GM18873 (cell line): ENCODE results near the gene FAM83F.

Experiments
- ATAC-seq: cut with Tn5 transposase; IDR thresholded peaks from one replicate; pipeline ENCODE4 v1.9.1; 2021; ENCODE audit warnings: mild to moderate bottlenecking, moderate library complexity, moderate number of reproducible peaks; ENCODE audit not compliant: unreplicated experiment, low FRiP score

The FAM83F gene

DNA sequence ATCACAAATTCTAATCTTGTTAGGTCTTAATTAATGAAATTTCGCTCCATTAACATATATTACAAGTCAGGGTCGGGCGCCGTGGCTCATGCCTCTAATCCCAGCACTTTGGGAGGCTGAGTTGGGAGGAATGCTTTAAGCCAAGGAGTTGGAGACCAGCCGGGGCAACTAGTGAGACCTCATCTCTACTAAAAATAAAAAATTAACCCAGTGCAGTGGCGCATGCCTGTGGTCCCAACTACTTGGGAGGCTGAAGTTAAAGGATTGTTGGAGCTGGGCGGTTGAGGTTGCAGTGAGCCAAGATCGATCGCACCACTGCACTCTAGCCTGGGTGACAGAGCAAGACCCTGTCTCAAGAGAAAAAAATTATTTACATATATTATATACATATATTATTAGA is 32.7 kb upstream of the FAM83F start:
- ATAC-seq = no peak

- no peak for ATAC-seq
Measured at GRCh38 chr22:39965748-39966147, 29.0 kb upstream of the FAM83F start.

- no peak for ATAC-seq
Measured at GRCh38 chr22:39966470-39966869, 28.3 kb upstream of the FAM83F start.

DNA sequence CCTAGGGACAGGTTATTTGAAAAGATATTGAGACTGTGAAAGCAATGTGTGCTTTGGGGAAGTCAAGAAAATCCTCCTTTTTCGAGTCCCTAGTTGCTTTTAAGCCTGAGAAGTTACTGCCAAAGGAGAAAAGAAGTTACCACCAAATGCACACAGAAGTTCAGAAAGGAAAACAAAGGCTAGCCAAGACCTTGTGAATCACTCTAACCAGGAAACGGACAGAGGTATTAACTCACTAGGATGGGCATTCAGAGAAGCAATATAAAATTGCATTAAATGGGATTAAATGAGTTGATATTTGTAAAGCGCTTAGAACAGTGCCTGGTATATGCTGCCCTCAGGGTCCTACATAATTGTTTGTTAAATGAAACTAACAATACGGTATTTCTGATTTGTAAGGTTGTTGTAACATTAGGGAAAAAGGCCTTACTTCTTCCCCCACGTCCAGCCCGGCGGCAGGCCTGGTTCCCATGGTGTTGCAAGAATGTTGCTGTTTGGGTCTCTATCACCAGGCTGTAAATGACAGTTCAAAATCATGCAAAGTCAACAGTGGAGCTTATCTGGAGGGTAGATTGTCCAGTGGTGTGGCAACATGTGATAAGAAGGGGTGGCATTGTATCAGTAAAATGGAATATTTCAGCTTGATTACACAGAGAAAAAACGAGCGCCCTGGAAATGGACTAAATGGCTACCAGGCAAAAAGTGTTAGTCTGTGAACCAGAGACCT is 27.5 kb upstream of the FAM83F start:
- ATAC-seq = no peak

DNA sequence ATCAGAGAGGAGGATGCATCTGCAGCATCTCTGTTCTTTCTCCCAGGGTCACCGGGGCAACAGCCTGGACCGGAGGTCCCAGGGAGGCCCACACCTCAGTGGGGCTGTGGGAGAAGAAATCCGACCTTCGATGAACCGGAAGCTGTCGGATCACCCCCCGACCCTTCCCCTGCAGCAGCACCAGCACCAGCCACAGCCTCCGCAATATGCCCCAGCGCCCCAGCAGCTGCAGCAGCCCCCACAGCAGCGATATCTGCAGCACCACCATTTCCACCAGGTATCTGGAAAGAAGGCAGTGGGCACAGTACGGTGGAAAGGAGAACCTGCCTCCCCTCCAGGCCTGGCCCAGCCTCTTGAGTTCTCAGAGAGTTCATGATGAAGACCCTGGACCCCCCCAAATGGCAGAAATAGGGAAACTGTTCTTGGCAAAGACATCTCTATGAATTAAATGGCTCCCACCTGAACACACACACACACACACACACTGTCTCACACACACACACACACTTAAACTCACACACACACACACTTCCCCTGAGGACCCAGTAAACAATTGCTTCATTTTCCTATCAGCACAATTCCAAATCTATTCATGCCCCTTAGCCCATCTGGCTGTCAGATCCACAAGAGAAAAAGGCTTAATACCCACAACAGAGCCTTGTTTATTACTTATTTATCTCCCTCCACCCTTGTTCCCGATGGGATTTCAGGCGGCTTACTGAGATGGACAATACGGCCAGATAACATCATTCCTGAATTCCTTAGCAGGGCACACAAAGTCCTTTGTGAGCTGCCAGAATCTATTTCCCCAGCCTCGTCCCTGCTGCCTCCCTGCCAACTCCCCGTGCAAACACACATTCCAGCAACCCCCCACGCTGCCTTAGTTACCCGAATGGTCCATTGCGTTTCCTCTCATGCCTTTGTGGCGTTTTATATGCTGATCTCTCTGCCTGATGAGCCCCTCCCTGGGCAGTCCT is 26.5 kb upstream of the FAM83F start:
- no peak for ATAC-seq

GRCh38 chr22:39970742-39971141 is 24.0 kb upstream of the FAM83F start:
- ATAC-seq = no peak

DNA sequence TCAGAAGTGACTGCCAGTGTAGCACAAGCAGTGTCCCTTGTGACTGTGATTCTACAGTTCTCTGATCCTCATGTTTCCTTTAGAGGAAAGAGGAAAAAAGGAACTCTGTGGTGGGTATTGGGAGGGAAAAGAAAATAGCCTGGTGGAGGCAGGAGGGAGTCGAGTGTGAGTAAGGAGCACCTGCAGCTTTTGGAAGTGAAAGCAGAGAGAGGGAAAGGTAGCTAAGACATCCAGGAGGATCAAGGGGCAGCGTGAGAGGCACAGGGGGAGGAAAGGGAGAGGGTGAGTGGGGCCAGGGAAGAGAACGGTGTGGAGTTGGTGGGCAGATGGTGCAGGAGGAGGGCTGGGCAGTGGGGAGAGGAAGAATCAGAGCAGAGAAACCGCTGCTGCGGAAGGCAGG is 22.1 kb upstream of the FAM83F start:
- ATAC-seq = no peak

GRCh38 chr22:39973656-39974055 is 21.1 kb upstream of the FAM83F start:
- ATAC-seq = no peak

DNA sequence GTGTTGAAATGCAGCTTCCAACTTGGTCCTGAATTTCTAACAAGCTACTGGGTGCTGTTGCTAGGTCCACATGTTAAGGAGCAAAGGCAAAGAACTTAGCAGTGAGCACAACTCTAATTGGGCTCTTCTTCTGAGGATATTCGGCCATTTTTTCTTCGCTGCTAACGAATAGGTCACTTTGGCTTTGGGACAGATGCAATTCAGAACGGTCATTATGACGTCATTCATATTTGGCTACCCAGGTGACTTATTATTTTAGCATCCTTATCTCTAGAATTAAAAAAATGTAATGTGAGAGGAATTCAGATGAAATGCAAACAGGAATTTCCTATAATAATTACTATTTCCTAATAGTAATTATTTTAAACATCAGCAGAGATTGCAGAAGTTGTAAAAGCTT is 20.7 kb upstream of the FAM83F start:
- no peak for ATAC-seq

DNA sequence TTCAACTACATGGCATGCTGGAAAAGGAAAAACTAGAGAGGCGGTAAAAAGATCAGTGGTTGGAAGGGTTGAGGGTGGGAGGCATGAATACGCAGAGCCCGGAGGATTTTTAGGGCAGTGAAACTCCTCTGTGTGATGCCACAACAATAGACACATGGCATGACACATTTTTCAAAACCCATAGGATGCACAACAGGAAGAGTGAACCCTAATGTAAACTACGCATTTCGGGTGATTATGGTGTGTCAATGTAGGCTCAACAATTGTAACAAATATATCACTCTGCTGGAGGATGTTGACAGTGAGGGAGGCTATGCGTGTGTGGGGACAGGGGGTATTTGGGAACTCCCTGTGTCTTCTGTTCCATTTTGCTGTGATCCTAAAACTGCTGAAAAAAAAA is 15.7 kb upstream of the FAM83F start:
- ATAC-seq = no peak

GRCh38 chr22:39979458-39979857 is 15.3 kb upstream of the FAM83F start:
- no peak for ATAC-seq

DNA sequence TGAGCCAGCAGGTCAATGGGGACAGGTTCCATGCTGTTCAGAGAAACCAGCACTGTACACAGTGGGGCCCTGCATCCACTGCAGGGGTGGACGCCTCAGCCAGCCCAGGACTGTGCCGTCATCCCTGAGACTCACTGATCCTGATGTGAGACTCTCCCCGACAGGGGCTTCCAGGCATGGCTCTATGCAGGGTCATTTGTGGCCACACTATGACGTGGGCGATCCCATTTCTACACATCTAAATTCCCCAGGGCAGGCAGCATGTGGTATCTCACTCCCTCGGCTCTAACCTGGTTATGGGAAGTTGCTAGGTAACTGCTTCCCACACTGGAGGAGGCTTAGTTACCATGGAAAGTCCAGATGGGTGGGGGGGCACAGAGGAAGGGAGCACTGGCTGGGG is 14.2 kb upstream of the FAM83F start:
- no peak for ATAC-seq

- no peak for ATAC-seq
Measured at GRCh38 chr22:39983346-39983745, 11.4 kb upstream of the FAM83F start.

DNA sequence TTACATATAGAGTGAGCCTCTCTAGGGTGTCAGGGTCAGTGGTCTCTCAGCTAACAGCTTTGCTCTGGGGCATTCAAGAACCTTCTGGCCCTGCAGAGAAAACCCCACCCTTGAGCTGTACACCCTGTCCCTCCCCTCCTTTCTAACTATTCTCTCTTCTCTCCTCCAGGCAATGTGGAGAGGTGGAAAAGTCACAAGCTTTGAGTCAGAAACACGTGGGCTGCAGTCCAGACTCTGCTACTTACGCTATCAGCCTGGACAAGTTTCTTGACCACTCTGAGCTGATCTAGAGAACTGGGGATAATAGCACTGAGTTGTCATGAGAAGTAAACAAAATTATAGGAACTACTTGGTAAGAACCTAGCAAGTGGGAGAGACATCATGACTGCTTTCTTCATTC is 10.7 kb upstream of the FAM83F start:
- no peak for ATAC-seq

DNA sequence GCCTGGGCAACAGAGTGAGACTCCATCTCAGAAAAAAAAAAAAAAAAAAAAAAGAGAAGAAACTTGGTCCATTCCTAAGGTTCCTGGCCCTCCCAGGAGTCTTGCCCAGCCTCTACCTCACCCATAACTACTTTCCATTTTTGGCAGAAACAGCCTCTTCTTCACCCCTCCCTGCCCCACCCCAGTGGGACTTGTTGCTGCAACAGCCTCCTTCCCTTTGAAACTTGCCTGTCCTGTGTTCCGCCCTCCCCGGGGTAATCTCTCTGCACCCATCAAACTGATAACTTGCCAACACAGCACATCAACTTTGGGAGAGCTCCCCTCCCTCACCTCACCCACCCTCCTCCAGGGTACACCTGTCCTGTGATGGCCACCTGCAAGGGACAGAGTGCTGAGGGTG is 10.0 kb upstream of the FAM83F start:
- no peak for ATAC-seq

DNA sequence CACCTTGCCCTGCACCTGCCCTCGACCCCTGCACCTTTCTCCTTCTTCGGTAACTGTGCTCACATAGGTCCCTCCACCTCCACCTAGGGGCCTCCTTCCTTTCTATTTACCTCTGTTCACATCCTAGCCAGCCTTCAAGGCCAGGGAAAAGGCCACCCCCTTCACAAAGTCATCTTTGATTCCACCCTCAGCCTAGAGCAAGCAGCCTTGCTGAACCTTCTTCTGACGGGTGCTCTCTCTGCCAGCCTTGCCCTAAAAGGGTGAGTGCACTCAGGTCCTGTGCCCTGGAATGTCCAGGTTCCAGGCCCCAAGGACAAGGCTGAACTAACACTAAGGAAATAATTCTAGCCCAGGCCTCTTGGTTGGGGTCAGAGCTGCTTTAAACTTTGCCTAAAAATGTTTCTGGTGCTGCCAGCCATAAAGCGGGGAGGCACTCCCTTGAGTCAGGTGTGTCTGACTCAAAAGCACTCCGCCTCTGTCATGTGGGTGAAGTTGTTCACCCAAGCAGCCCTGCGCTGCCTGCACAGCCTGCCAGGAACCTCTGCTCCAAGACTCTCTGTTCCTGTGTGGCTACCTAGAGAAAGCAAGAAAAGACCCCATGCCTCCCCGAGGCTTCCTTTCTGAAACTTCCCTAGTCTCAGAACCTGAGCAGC is 9.2 kb upstream of the FAM83F start:
- no peak for ATAC-seq

DNA sequence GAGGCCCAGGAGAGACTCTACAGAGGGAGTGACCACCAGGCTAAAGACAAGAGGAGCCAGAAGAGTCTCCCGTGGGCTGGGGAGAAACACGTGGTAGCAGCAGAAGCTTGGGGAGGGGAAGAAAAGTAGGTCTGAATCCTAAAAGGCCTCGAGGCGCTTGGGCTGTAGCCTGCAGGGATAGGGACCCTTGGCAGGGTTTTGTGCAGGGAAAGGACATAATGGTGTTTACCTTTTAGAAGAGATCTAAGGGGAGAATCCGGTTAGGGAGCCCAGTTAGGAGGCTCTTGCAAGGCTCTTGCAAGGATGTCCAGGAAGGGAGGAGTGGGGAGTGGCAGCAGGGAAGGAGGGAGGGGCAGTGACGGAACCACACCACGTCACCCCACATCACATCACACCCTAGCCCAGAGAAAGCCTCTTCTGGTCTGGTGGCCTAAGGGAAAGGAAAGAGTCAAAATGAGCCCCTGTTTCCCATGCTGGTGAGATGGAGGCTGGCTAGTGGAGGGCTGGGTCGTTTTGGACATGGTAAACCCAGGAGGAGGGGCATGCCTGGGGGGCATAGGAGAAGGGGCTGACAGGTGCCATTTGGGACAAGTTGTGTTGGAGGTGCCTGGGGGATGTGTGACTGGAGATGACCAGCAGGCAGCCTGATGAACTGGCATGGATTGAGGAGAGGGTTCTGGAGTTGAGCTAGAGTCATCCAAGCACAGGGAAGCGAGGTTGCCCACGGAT is 6.2 kb upstream of the FAM83F start:
- no peak for ATAC-seq

DNA sequence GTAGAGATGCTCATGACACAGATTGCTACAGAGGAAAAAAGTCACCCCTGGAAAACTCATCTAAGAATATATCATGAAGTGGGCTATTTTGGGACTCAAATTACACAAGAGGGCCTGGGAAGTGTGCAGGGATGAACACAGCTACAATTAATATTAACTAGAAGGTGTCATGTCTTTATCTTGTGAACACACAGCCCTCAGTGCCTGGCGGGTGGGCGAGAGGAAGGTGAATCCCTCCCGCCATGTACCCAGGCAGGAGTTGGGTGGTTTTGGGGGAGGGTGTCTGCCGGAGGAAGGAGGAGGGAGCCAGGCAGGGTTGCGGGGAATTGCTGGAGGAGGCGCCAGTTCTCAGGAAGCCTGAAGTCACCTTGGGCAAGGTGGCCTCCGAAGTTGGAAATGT is 5.1 kb upstream of the FAM83F start:
- no peak for ATAC-seq

DNA sequence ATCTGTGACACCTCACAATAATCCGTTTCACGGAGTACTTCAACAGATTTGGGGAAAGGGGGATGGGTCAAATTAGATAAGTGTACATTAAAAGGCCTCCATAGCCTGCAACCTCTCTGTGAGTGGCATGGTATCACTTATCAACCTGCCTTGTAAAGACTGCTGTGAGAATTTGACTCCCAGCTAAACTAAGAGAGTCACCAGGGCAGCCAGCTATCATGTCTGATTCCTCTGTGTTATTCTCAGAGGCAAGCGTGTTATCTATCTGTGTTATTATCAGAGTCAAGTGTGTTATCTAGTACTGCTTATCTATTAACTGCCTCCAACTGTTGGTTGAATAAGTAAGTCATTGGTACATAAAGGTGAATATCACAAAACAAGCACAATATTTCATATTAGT is 4.1 kb upstream of the FAM83F start:
- ATAC-seq = no peak

- ATAC-seq = no peak
Measured at GRCh38 chr22:39991159-39991860, 3.4 kb upstream of the FAM83F start.
